ENCODE measurements around the gene EBPL. TPM values are rescaled to one million over a fixed set of nuclear protein-coding genes. Genes with fewer than 3 reads are reported as not detected.

EBPL gene
- total and polyA plus RNA-seq, 2 of the 4 experiments (the other 2 are of a cell fraction) = 57.9 to 65.3 TPM

DNA sequence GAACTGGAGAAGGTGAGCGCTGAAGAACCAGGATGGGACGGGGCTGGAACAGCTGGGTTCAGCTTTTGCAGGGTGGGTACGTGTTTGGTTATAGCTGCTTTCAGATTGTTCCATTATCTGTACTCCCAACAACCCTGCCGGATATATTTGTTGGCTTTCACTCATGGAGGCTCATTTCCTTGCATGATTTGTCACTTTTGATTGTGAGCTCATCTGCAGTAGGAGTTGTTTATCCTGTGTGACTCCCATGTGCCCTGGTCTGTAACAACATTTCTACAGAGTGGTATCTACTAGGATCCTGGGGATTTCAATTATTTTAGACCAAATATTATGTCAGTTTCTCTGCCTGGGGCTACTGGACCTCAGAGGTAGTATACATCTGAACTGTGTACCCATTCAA, 57.6 kb downstream of the EBPL start:
- dilution Hi-C loops (cut with HindIII; ENCODE audit: low sequenced_read_pairs, unreplicated experiment) = no loop called here
- WGBS, 2 experiments (ENCODE audit: extremely low coverage in 2 of 2, insufficient read length in 1 of 2) = no CpG with 5 or more reads among the region's 4 CpGs
- no peak for DNase-seq

More for the DNA sequence above, 57.6 kb downstream of the EBPL start:
- Histone ChIP-seq H3K9me1 (ENCODE audit: insufficient read depth, low read length) (0 out of 2 replicates have a peak, but pooled peaks cover 4% of the 10 kb centered on the region), H3K79me1 (ENCODE audit: low read depth in 1 of 2, low read length in 2 of 2) (no peaks in the 10 kb centered on the region), H2BK20ac (ENCODE audit: low read depth, low read length) (no peak overlapping the region), H2BK5ac (ENCODE audit: low read depth, low read length, poor library complexity, severe bottlenecking) (no peak overlapping the region), H3K9ac (ENCODE audit: low read depth, low read length) (no peak overlapping the region), H3K36me3 (ENCODE audit: control insufficient read depth, insufficient read depth, low read length) (no peaks in the 10 kb centered on the region), H3K4me1 (ENCODE audit: control insufficient read depth, insufficient read depth, low read length) (no peaks in the 10 kb centered on the region), H4K91ac (ENCODE audit: insufficient read depth, low read depth, low read length) (no peak overlapping the region), H3K4ac (ENCODE audit: low read depth, low read length) (no peak overlapping the region), H3K27ac (ENCODE audit: insufficient read depth, low read length) (no peak overlapping the region), H4K5ac (ENCODE audit: low read depth, low read length) (no peak overlapping the region), H2BK120ac (ENCODE audit: low read depth, low read length) (no peak overlapping the region), H3K56ac (ENCODE audit: extremely low read depth, insufficient read depth, low read length) (no peak overlapping the region), H4K8ac (ENCODE audit: low read depth in 2 of 2, low read length in 2 of 2) (no peak overlapping the region), H3K4me2 (ENCODE audit: low read depth, low read length) (no peak overlapping the region), H3K4me3 (ENCODE audit: insufficient read depth, low read depth, low read length) (no peak overlapping the region), H3K23ac (ENCODE audit: low read depth, low read length) (no peak overlapping the region), H3K27me3 (ENCODE audit: control insufficient read depth, insufficient read depth, low read length) (no peaks in the 10 kb centered on the region), H2AK9ac (replicated peaks; ENCODE audit: low read depth, low read length, poor library complexity) (no peak overlapping the region), H3K9me3 (ENCODE audit: control insufficient read depth, insufficient read depth, low read length) (no peaks in the 10 kb centered on the region), H3K18ac (ENCODE audit: low read depth, low read length) (no peak overlapping the region), H2AFZ (replicated peaks; ENCODE audit: low read length, poor library complexity) (no peak overlapping the region), H2BK15ac (ENCODE audit: low read depth, low read length) (no peak overlapping the region), H3K14ac (replicated peaks; ENCODE audit: low read depth, low read length) (no peak overlapping the region), H2AK5ac (ENCODE audit: low read depth, low read length) (no peak overlapping the region), H4K20me1 (ENCODE audit: insufficient read depth, low read length) (no peaks in the 10 kb centered on the region)
- CTCF ChIA-PET = interaction anchor here (0.6 kb wide), 2 partner anchors 43 to 72 kb away, joined by 3 to 6 read pairs; no protein-coding TSS in a partner anchor
- POLR2A ChIA-PET (ENCODE audit: unreplicated experiment) = no interaction called here
- in situ Hi-C loops (cut with MboI; ENCODE audit: low sequenced_read_pairs) (no loop called here), intact Hi-C loops (cut with micrococcal nuclease) (no loop called here)
- ATAC-seq (ENCODE audit: low read depth) = no peak
- BruUV-seq (replicated peaks) = no TSS peak
- TF ChIP-seq MXI1 (IDR thresholded peaks at IDR 0.05; ENCODE audit: borderline replicate concordance, low read depth, low read length) (no peak), POLR2A (IDR thresholded peaks at IDR 0.05; ENCODE audit: low read depth, low read length) (no peak), CEBPB (IDR thresholded peaks at IDR 0.05; ENCODE audit: low read depth, low read length) (no peak)
- TF ChIP-seq, protein P1, sequence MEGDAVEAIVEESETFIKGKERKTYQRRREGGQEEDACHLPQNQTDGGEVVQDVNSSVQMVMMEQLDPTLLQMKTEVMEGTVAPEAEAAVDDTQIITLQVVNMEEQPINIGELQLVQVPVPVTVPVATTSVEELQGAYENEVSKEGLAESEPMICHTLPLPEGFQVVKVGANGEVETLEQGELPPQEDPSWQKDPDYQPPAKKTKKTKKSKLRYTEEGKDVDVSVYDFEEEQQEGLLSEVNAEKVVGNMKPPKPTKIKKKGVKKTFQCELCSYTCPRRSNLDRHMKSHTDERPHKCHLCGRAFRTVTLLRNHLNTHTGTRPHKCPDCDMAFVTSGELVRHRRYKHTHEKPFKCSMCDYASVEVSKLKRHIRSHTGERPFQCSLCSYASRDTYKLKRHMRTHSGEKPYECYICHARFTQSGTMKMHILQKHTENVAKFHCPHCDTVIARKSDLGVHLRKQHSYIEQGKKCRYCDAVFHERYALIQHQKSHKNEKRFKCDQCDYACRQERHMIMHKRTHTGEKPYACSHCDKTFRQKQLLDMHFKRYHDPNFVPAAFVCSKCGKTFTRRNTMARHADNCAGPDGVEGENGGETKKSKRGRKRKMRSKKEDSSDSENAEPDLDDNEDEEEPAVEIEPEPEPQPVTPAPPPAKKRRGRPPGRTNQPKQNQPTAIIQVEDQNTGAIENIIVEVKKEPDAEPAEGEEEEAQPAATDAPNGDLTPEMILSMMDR (conservative IDR thresholded peaks at IDR 0.05; ENCODE audit: low read depth, low read length) = no peak
